GM23248 (cell line): ENCODE measurements around the gene TIMP3. TPM values are rescaled to one million over a fixed set of nuclear protein-coding genes. Genes with fewer than 3 reads are reported as not detected.

Experiments
- DNase-seq: peaks from one replicate; pipeline ENCODE4 v3.0.0-alpha.2; 2015
- H2AFZ ChIP-seq: fragments of 200-600 bp; sonication (generic); 2 replicates; pipeline ENCODE4 v1.6.1; 2016; ENCODE audit warnings: antibody characterized with exemption
- H3F3A ChIP-seq: fragments of 200-600 bp; sonication (generic); 2 replicates; pipeline ENCODE4 v1.6.1; 2016; ENCODE audit warnings: mild to moderate bottlenecking, antibody characterized with exemption, mixed run types; ENCODE audit not compliant: insufficient read depth
- H3K27ac ChIP-seq: fragments of 200-600 bp; sonication (generic); 2 replicates; pipeline ENCODE4 v1.5.1; 2016; ENCODE audit warnings: mild to moderate bottlenecking
- H3K27me3 ChIP-seq: fragments of 200-600 bp; sonication (generic); replicated peaks from 2 replicates; pipeline ENCODE4 v1.6.1; 2016; ENCODE audit warnings: mild to moderate bottlenecking; ENCODE audit not compliant: insufficient read depth
- H3K36me3 ChIP-seq: fragments of 200-600 bp; sonication (generic); 2 replicates; pipeline ENCODE4 v1.6.1; 2016; ENCODE audit warnings: low read depth, mild to moderate bottlenecking
- H3K4me1 ChIP-seq: fragments of 200-600 bp; sonication (generic); 2 replicates; pipeline ENCODE4 v1.6.1; 2016; ENCODE audit warnings: mild to moderate bottlenecking; ENCODE audit not compliant: insufficient read depth
- H3K4me2 ChIP-seq: fragments of 200-600 bp; sonication (generic); one replicate; pipeline ENCODE4 v1.6.1; 2016; ENCODE audit warnings: mild to moderate bottlenecking; ENCODE audit not compliant: unreplicated experiment
- H3K4me3 ChIP-seq: fragments of 200-600 bp; sonication (generic); 2 replicates; pipeline ENCODE4 v1.5.1; 2016; ENCODE audit warnings: mild to moderate bottlenecking
- H3K79me2 ChIP-seq: fragments of 200-600 bp; sonication (generic); 2 replicates; pipeline ENCODE4 v1.6.1; 2016; ENCODE audit warnings: mild to moderate bottlenecking; ENCODE audit not compliant: insufficient read depth
- H3K9ac ChIP-seq: fragments of 200-600 bp; sonication (generic); 2 replicates; pipeline ENCODE4 v1.6.1; 2016; ENCODE audit warnings: mild to moderate bottlenecking
- H3K9me2 ChIP-seq: fragments of 200-600 bp; sonication (generic); 2 replicates; pipeline ENCODE4 v1.6.1; 2016; ENCODE audit warnings: mixed run types, mild to moderate bottlenecking, moderate library complexity; ENCODE audit not compliant: insufficient read depth
- H3K9me3 ChIP-seq: fragments of 200-600 bp; sonication (generic); one replicate; pipeline ENCODE4 v1.6.1; 2017; ENCODE audit warnings: low read depth
- H4K20me1 ChIP-seq: fragments of 200-600 bp; sonication (generic); 2 replicates; pipeline ENCODE4 v1.6.0; 2016; ENCODE audit not compliant: insufficient read depth
- EZH2 ChIP-seq: fragments of 200-600 bp; sonication (generic); IDR thresholded peaks from 2 replicates; pipeline ENCODE4 v1.6.1; 2018; ENCODE audit warnings: antibody characterized with exemption, mild to moderate bottlenecking; ENCODE audit not compliant: insufficient read depth, poor library complexity, severe bottlenecking
- EZH2phosphoT487 ChIP-seq: fragments of 200-600 bp; sonication (generic); IDR thresholded peaks from 2 replicates; pipeline ENCODE4 v1.6.1; 2018; ENCODE audit warnings: antibody characterized with exemption, moderate library complexity, mild to moderate bottlenecking, low read depth; ENCODE audit not compliant: insufficient read depth
- WGBS, 2 experiments: methylation state at CpG; one replicate each; pipeline ENCODE4 v1.1.6; 2015 to 2017; ENCODE audit warnings: low lambda C conversion rate in 2 of 2, low coverage in 1 of 2; ENCODE audit errors: missing lambda C conversion rate in 2 of 2; 5-methylcytosine and 5-hydroxymethylcytosine counted together
- in situ Hi-C: fragments of 300-500 bp; cut with MboI; formaldehyde crosslinking; loops from 2 replicates; pipeline ENCODE4 v1.15.0; 2020
- polyA plus RNA-seq: library from polyadenylated mRNA; unstranded; fragments of >200 nt; fragmentation: Nextera tagmentation; extraction: Ambion mirVana; gene quantifications from 2 replicates; pipeline ENCODE4 v1.2.1, GENCODE V29; 2016
- total RNA-seq: library from RNA; depleted of rRNA; stranded (reverse); fragments of >200 nt; shearing (Covaris generic); gene quantifications from 2 replicates; pipeline ENCODE4 v1.2.3, GENCODE V29; 2014

The TIMP3 gene
- total and polyA plus RNA-seq, 2 experiments from 2014 or later: 1,254 to 1,465 TPM

DNA sequence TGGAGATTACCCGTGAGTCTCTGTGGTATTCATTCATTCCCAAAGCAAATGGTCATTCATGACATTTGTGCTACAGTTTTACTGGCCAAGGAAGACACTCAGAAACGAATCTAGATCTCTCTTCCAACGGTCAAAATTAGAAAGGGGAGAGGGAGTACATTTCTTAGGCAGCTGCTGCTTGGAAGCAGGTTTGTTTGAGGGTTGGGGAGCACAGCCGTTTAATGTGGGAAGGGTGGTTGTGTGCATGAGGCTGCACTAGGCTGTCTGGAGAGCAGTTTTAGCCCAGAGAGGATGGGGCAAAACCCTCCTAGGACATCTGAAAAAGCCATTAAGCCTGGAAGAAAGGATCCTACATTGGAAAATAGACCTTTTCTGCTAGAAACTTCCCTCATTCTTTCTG, 29.7 kb upstream of the TIMP3 start:
- H2AFZ ChIP-seq: no peak overlapping the region
- H3K9ac ChIP-seq: no peak overlapping the region
- no peak overlapping the region for H3K27ac ChIP-seq
- H3F3A ChIP-seq: no peaks in the 10 kb centered on the region
- no peak overlapping the region for H3K4me2 ChIP-seq
- H3K79me2 ChIP-seq: no peaks in the 10 kb centered on the region
- WGBS, 2 experiments: 34 to 38% methylated on average over 4 of the region's 4 CpGs
- H3K4me1 ChIP-seq: no peaks in the 10 kb centered on the region
- 0 out of 2 replicates have a peak, but pooled peaks cover 3% of the 10 kb centered on the region for H3K27me3 ChIP-seq
- H3K4me3 ChIP-seq: no peak overlapping the region
- in situ Hi-C loops: no loop called here
- TF ChIP-seq EZH2 (no peak), EZH2phosphoT487 (no peak)
- H3K36me3 ChIP-seq: no peaks in the 10 kb centered on the region
- no peaks in the 10 kb centered on the region for H3K9me3 ChIP-seq
- no peaks in the 10 kb centered on the region for H4K20me1 ChIP-seq
- H3K9me2 ChIP-seq: no peaks in the 10 kb centered on the region
- no peak for DNase-seq

DNA sequence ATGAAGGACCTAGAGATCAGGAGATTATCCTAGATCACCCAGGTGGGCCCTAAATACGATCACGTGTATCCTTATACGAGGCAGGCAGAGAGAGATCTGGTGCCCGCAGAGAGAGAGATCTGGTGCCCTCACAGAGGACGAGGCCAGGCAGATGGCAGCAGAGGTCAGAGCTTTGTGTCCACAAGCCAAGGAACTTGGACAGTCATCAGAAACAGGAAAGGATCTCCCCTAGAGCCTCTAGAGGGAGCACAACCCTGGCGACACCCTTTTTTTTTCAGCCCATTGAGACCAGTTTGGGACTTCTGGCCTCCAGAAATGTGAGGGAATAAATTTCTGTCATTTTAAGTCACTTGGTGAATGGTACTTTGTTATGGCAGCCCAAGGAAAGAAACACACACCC, 25.5 kb upstream of the TIMP3 start:
- Histone ChIP-seq H2AFZ (no peak overlapping the region), H3K4me1 (no peaks in the 10 kb centered on the region), H3K27me3 (no peaks in the 10 kb centered on the region), H3K79me2 (no peaks in the 10 kb centered on the region), H3K9ac (no peak overlapping the region), H4K20me1 (no peaks in the 10 kb centered on the region), H3K36me3 (no peaks in the 10 kb centered on the region), H3K4me2 (no peak overlapping the region), H3K4me3 (no peak overlapping the region), H3K27ac (no peak overlapping the region), H3F3A (no peaks in the 10 kb centered on the region), H3K9me3 (no peaks in the 10 kb centered on the region), H3K9me2 (no peaks in the 10 kb centered on the region)
- TF ChIP-seq EZH2phosphoT487 (no peak), EZH2 (no peak)
- in situ Hi-C loops: no loop called here
- DNase-seq: peak; percentile 29
- 77 to 84% methylated on average over 6 of the region's 6 CpGs for WGBS, 2 experiments

- TF ChIP-seq EZH2 (no peak), EZH2phosphoT487 (no peak)
- H2AFZ ChIP-seq: no peak overlapping the region
- no peak overlapping the region for H3K27ac ChIP-seq
- H3K9me2 ChIP-seq: no peaks in the 10 kb centered on the region
- H3K9ac ChIP-seq: no peak overlapping the region
- H4K20me1 ChIP-seq: no peaks in the 10 kb centered on the region
- H3K9me3 ChIP-seq: no peaks in the 10 kb centered on the region
- no peaks in the 10 kb centered on the region for H3K79me2 ChIP-seq
- no peaks in the 10 kb centered on the region for H3F3A ChIP-seq
- H3K4me2 ChIP-seq: no peak overlapping the region
- no peaks in the 10 kb centered on the region for H3K27me3 ChIP-seq
- 93 to 95% methylated on average over 4 of the region's 4 CpGs for WGBS, 2 experiments
- no peaks in the 10 kb centered on the region for H3K4me1 ChIP-seq
- in situ Hi-C loops: no loop called here
- no peaks in the 10 kb centered on the region for H3K36me3 ChIP-seq
- H3K4me3 ChIP-seq: no peak overlapping the region
- no peak for DNase-seq
These were observed 25.1 kb upstream of the TIMP3 start for GRCh38 chr22:32776397-32776796.

- in situ Hi-C loops: no loop called here
- WGBS, 2 experiments: 68 to 73% methylated on average over 7 of the region's 7 CpGs
These were observed 24.7 kb upstream of the TIMP3 start for GRCh38 chr22:32776802-32777201.

DNA sequence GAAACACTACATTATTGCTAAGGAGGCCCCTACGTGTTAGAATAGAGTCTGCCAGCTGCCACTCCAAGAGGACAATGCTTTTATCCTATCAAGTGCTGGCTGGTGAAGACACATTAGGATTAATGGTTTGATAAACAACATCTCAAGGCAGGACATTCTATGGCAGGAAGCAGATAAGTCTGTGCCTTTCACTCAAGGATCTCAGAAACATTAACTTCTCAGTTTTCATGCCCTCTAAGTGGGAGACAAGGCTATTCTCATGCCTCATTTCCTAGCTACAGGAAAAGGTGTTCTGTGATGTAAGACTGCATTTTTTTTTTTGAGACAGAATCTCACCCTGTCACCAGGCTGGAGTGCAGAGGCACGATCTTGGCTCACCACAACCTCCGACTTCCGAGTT, 23.5 kb upstream of the TIMP3 start:
- no peaks in the 10 kb centered on the region for H3K9me2 ChIP-seq
- H3K27me3 ChIP-seq: no peaks in the 10 kb centered on the region
- H3K9ac ChIP-seq: no peak overlapping the region
- no peak overlapping the region for H3K27ac ChIP-seq
- H3K4me3 ChIP-seq: no peak overlapping the region
- no peaks in the 10 kb centered on the region for H3K9me3 ChIP-seq
- 92 to 94% methylated on average over 4 of the region's 4 CpGs for WGBS, 2 experiments
- H3K4me1 ChIP-seq: no peaks in the 10 kb centered on the region
- no peak overlapping the region for H3K4me2 ChIP-seq
- TF ChIP-seq EZH2phosphoT487 (no peak), EZH2 (no peak)
- H2AFZ ChIP-seq: no peak overlapping the region
- H4K20me1 ChIP-seq: no peaks in the 10 kb centered on the region
- in situ Hi-C loops: no loop called here
- DNase-seq: no peak
- H3F3A ChIP-seq: no peaks in the 10 kb centered on the region
- H3K79me2 ChIP-seq: no peaks in the 10 kb centered on the region
- no peaks in the 10 kb centered on the region for H3K36me3 ChIP-seq

More at GRCh38 chr22:32776802-32777201, 24.7 kb upstream of the TIMP3 start:
- no peaks in the 10 kb centered on the region for H3K27me3 ChIP-seq
- H3K4me1 ChIP-seq: no peaks in the 10 kb centered on the region
- H3K36me3 ChIP-seq: no peaks in the 10 kb centered on the region
- no peak overlapping the region for H3K27ac ChIP-seq
- no peak for DNase-seq
- H3K4me2 ChIP-seq: no peak overlapping the region
- no peak overlapping the region for H2AFZ ChIP-seq
- TF ChIP-seq EZH2phosphoT487 (no peak), EZH2 (no peak)
- H3K9ac ChIP-seq: no peak overlapping the region
- no peaks in the 10 kb centered on the region for H3K9me3 ChIP-seq
- no peaks in the 10 kb centered on the region for H3K9me2 ChIP-seq
- H3K79me2 ChIP-seq: no peaks in the 10 kb centered on the region
- H4K20me1 ChIP-seq: no peaks in the 10 kb centered on the region
- no peak overlapping the region for H3K4me3 ChIP-seq
- H3F3A ChIP-seq: no peaks in the 10 kb centered on the region
